Naive thymus-derived CD8-positive, alpha-beta T cell (primary cell): ENCODE data around the gene TMSB10. TPM values are rescaled to one million over a fixed set of nuclear protein-coding genes. Genes with fewer than 3 reads are reported as not detected.
"Not testable (repeated sequence)": the region's sequence is repeated elsewhere in the genome, so short reads cannot be mapped to it uniquely, and the experiment has no call there.

ENCODE experiments used
- ATAC-seq, 2 donors: fragments of 150-1000 bp; cut with Tn5 transposase in 1 of 2; sonication (Bioruptor Pico), chemical (Tn5 transposase) in 1 of 2; 1 replicate in 1 of 2; 2 replicates in 1 of 2; pipeline ENCODE4 v1.10.0; 2021; ENCODE audit warnings: mild to moderate bottlenecking in 2 of 2, moderate library complexity in 2 of 2
- POLR2A ChIA-PET: fragments of 350-600 bp; sonication (Branson Sonifier 250); formaldehyde crosslinking; loops from one replicate; lab custom pipeline; 2021; ENCODE audit warnings: antibody characterized with exemption; lab: Charles Lee
- DNase-seq, 10 donors: peaks; one replicate each; pipeline versions ENCODE4 v3.0.0 to v3.0.0-alpha.2; 2020 to 2022
- H3K27ac Mint-ChIP-seq, 10 donors: one replicate each; pipeline ENCODE4 v1.8.0; 2020 to 2022; ENCODE audit warnings: mild to moderate bottlenecking in 10 of 10, mixed read lengths in 10 of 10, moderate library complexity in 4 of 10, inconsistent platforms in 1 of 10
- H3K27me3 Mint-ChIP-seq, 5 donors: one replicate each; pipeline ENCODE4 v1.8.0; 2021 to 2022; ENCODE audit warnings: mixed read lengths in 5 of 5
- H3K36me3 Mint-ChIP-seq, 3 donors: one replicate each; pipeline ENCODE4 v1.8.0; 2020 to 2022; ENCODE audit warnings: mixed read lengths in 3 of 3, mild to moderate bottlenecking in 2 of 3, inconsistent platforms in 1 of 3
- H3K4me1 Mint-ChIP-seq, 4 donors: one replicate each; pipeline ENCODE4 v1.8.0; 2021 to 2022; ENCODE audit warnings: mixed read lengths in 4 of 4
- H3K4me3 Mint-ChIP-seq, 10 donors: one replicate each; pipeline ENCODE4 v1.8.0; 2020 to 2022; ENCODE audit warnings: mild to moderate bottlenecking in 10 of 10, mixed read lengths in 10 of 10, moderate library complexity in 6 of 10, inconsistent platforms in 1 of 10
- H3K9me3 Mint-ChIP-seq, 9 donors: one replicate each; pipeline ENCODE4 v1.8.0; 2020 to 2022; ENCODE audit warnings: mixed read lengths in 9 of 9, mild to moderate bottlenecking in 3 of 9, inconsistent platforms in 1 of 9, moderate library complexity in 1 of 9
- polyA plus RNA-seq, 3 donors: library from polyadenylated mRNA; unstranded; fragments of 300-500 nt; fragmentation: Illumina TruSeq; gene quantifications; one replicate each; pipeline ENCODE4 v1.2.3, GENCODE V29; 2021
- total RNA-seq, 8 experiments: library from RNA in 2 of 8; stranded (reverse) in 2 of 8; gene quantifications; one replicate each; pipeline ENCODE4 v1.2.3 and lab custom pipeline; 2021 to 2026

The TMSB10 gene
- total and polyA plus RNA-seq, 5 experiments from 2014 or later = 1,479 to 8,855 (median 6,950) TPM

GRCh38 chr2:84940831-84941412 lies 35.5 kb downstream of the TMSB10 start:
- H3K4me1 Mint-ChIP-seq = peaks cover 20 to 69% (median 39%) of the 10 kb centered on the region in 4 donors
- H3K9me3 Mint-ChIP-seq = no peaks in the 10 kb centered on the region
- POLR2A ChIA-PET = interaction anchor here (0.6 to 3.8 kb wide), 7 partner anchors 9 to 35 kb away, joined by 3 to 39 read pairs (median 3); partner anchors contain the start of genes KCMF1 and TMSB10
- no peak for ATAC-seq
- H3K27me3 Mint-ChIP-seq = no peaks in the 10 kb centered on the region
- peak overlapping the region in 5 of 10 donors; percentile 43 to 99 (median 52) for H3K27ac Mint-ChIP-seq
- DNase-seq = no peak
- no peak overlapping the region for H3K4me3 Mint-ChIP-seq
- H3K36me3 Mint-ChIP-seq = no peaks in the 10 kb centered on the region

- Mint-ChIP-seq H3K4me1 (peaks cover 26 to 69% (median 45%) of the 10 kb centered on the region in 4 donors), H3K27ac (peak overlapping the region in 4 of 10 donors; percentile 21 to 99 (median 34)), H3K36me3 (no peaks in the 10 kb centered on the region)
These were observed 36.7 kb downstream of the TMSB10 start for GRCh38 chr2:84942166-84942565.

GRCh38 chr2:84942964-84943421 lies 37.5 kb downstream of the TMSB10 start:
- Mint-ChIP-seq H3K9me3 (no peaks in the 10 kb centered on the region), H3K27ac (peak overlapping the region in 4 of 10 donors; percentile 13 to 83 (median 35)), H3K36me3 (no peaks in the 10 kb centered on the region), H3K27me3 (no peaks in the 10 kb centered on the region), H3K4me1 (peaks cover 26 to 69% (median 45%) of the 10 kb centered on the region in 4 donors), H3K4me3 (no peak overlapping the region)
- POLR2A ChIA-PET = interaction anchor here (1.9 kb wide), 1 partner anchor 28 kb away, joined by 7 read pairs; the partner anchor contains the start of gene KCMF1
- ATAC-seq (no peak), DNase-seq (no peak)

More at GRCh38 chr2:84942166-84942565, 36.7 kb downstream of the TMSB10 start:
- no peak for DNase-seq
- no peaks in the 10 kb centered on the region for H3K27me3 Mint-ChIP-seq
- POLR2A ChIA-PET = interaction anchor here (1.1 to 3.8 kb wide), 3 partner anchors 10 to 28 kb away, joined by 3 to 39 read pairs (median 3); partner anchors contain the start of gene KCMF1
- no peaks in the 10 kb centered on the region for H3K9me3 Mint-ChIP-seq
- no peak for ATAC-seq
- no peak overlapping the region for H3K4me3 Mint-ChIP-seq

GRCh38 chr2:84944295-84944909 lies 38.9 kb downstream of the TMSB10 start:
- H3K27ac Mint-ChIP-seq = peak overlapping the region; percentile 16 to 87 (median 76)
- no peak for ATAC-seq
- POLR2A ChIA-PET = interaction anchor here (0.7 to 3.8 kb wide), 5 partner anchors 9 to 50 kb away, joined by 3 to 31 read pairs (median 4); partner anchors contain the start of gene KCMF1
- peaks cover 23 to 55% (median 36%) of the 10 kb centered on the region in 4 donors for H3K4me1 Mint-ChIP-seq
- H3K36me3 Mint-ChIP-seq = no peaks in the 10 kb centered on the region
- no peaks in the 10 kb centered on the region for H3K27me3 Mint-ChIP-seq
- DNase-seq = no peak
- H3K9me3 Mint-ChIP-seq = no peaks in the 10 kb centered on the region
- H3K4me3 Mint-ChIP-seq = peak overlapping the region in 2 of 10 donors; percentile 16 to 34

- peak overlapping the region in 8 of 10 donors; percentile 53 to 80 (median 71) for H3K4me3 Mint-ChIP-seq
- not testable (repeated sequence) for H3K9me3 Mint-ChIP-seq, H3K27me3 Mint-ChIP-seq, H3K36me3 Mint-ChIP-seq
- peak overlapping the region; percentile 37 to 95 (median 87) for H3K27ac Mint-ChIP-seq
- POLR2A ChIA-PET = interaction anchor here (0.6 to 3.8 kb wide), 13 partner anchors 8 to 372 kb away, joined by 3 to 36 read pairs (median 4); partner anchors contain the start of gene KCMF1
- ATAC-seq = peak; percentile 40 to 56
- DNase-seq = peak in 4 of 10 donors; percentile 7 to 66 (median 20)
- peaks cover 20 to 42% (median 32%) of the 10 kb centered on the region in 4 donors for H3K4me1 Mint-ChIP-seq
These were observed 40.4 kb downstream of the TMSB10 start for GRCh38 chr2:84945838-84946203.

GRCh38 chr2:84946204-84947009 lies 41.0 kb downstream of the TMSB10 start:
- DNase-seq (peak in 9 of 10 donors; percentile 16 to 64 (median 32)), ATAC-seq (peak; percentile 85 to 87)
- H3K9me3 Mint-ChIP-seq = no peaks in the 10 kb centered on the region
- no peaks in the 10 kb centered on the region for H3K27me3 Mint-ChIP-seq
- peak overlapping the region; percentile 62 to 82 (median 74) for H3K4me3 Mint-ChIP-seq
- POLR2A ChIA-PET = interaction anchor here (0.5 to 3.8 kb wide), 18 partner anchors 8 to 420 kb away, joined by 3 to 36 read pairs (median 4); partner anchors contain the start of genes KCMF1 and TMSB10
- peak overlapping the region; percentile 66 to 95 (median 88) for H3K27ac Mint-ChIP-seq
- no peaks in the 10 kb centered on the region for H3K36me3 Mint-ChIP-seq
- H3K4me1 Mint-ChIP-seq = peaks cover 20 to 41% (median 33%) of the 10 kb centered on the region in 4 donors

GRCh38 chr2:84947010-84947593 lies 41.6 kb downstream of the TMSB10 start:
- peak overlapping the region in 9 of 10 donors; percentile 62 to 82 (median 74) for H3K4me3 Mint-ChIP-seq
- H3K9me3 Mint-ChIP-seq = no peaks in the 10 kb centered on the region
- H3K36me3 Mint-ChIP-seq = no peaks in the 10 kb centered on the region

GRCh38 chr2:84953535-84953934 lies 48.1 kb downstream of the TMSB10 start:
- Mint-ChIP-seq H3K4me1 (peaks cover 4 to 15% (median 7%) of the 10 kb centered on the region in 4 donors), H3K27me3 (no peaks in the 10 kb centered on the region), H3K9me3 (no peaks in the 10 kb centered on the region), H3K36me3 (peaks cover 0 to 3% (median 3%) of the 10 kb centered on the region in 3 donors), H3K27ac (peak overlapping the region in 3 of 10 donors; percentile 19 to 47 (median 34)), H3K4me3 (no peak overlapping the region)
- POLR2A ChIA-PET = interaction anchor here (0.6 to 1.7 kb wide), 3 partner anchors 7 to 16 kb away, joined by 4 to 5 read pairs (median 4); no protein-coding TSS in a partner anchor
- ATAC-seq (no peak), DNase-seq (no peak)

More at GRCh38 chr2:84947010-84947593, 41.6 kb downstream of the TMSB10 start:
- DNase-seq (no peak), ATAC-seq (no peak)
- H3K27ac Mint-ChIP-seq = peak overlapping the region in 9 of 10 donors; percentile 66 to 95 (median 87)
- H3K4me1 Mint-ChIP-seq = peaks cover 20 to 39% (median 33%) of the 10 kb centered on the region in 4 donors
- no peaks in the 10 kb centered on the region for H3K27me3 Mint-ChIP-seq
- POLR2A ChIA-PET = interaction anchor here (0.9 to 3.8 kb wide), 10 partner anchors 12 to 421 kb away, joined by 3 to 36 read pairs (median 5); partner anchors contain the start of genes KCMF1 and TMSB10

- no peak for DNase-seq
- Mint-ChIP-seq H3K9me3 (no peaks in the 10 kb centered on the region), H3K27me3 (no peaks in the 10 kb centered on the region), H3K4me1 (peaks cover 4 to 15% (median 8%) of the 10 kb centered on the region in 4 donors), H3K27ac (peak overlapping the region in 3 of 10 donors; percentile 14 to 55 (median 47)), H3K4me3 (no peak overlapping the region), H3K36me3 (peaks cover 0 to 3% (median 3%) of the 10 kb centered on the region in 3 donors)
- POLR2A ChIA-PET = interaction anchor here (0.7 to 1.7 kb wide), 5 partner anchors 8 to 61 kb away, joined by 3 to 5 read pairs (median 4); no protein-coding TSS in a partner anchor
- ATAC-seq = no peak
These were observed 48.9 kb downstream of the TMSB10 start for GRCh38 chr2:84954329-84954728.
